ENCODE measurements around the gene MYEOV.

Gene MYEOV

DNA sequence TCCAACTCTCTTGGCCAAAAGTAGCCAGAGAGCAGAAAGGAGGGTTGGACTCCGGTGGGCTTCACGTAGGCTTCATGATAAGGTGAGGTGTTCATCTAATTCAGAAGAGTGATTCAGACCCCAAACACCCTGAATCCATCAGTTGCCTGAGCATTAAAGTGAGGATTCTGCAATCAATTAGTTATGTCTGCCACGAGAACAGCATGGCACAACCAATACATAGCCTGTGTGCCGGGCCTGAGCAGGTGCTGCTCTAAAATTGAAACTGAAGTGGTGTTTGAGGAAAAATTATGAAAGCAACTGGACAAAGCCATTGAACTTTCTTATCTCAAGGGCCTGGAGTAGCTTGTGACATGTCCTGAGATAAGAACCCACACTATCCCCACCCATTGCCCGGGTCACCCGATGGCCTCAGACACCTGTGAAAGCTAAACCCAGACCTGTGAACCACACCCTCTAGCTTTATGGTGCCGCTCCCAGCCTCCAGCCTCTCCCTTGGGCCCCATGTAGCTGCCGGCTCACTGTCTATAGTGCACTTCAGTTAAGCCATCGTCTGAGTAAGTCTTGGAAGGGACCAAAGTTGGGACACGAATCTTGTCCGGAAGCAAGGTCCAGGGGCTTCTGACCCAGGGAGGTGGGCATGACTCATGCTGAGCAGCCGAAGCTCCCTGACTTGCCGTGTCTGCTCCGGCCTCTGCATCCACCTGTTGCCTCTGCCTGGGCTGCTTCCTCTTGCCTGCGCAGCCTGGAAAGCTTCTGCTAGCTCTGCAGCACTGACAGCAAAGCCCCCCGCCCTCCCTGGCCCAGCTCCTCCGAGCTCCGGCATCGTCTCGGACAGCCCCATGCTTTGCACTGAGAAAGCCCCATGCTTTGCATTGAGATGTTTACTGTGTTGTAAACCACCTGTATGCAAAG is 5.7 kb upstream of the MYEOV start:
- Histone ChIP-seq H3K27ac (ENCODE audit: low read depth, low read length) (no peak overlapping the region), H3K9ac (ENCODE audit: low read length) (no peak overlapping the region), H3K9me2 (replicated peaks; ENCODE audit: insufficient read depth, low read length) (no peaks in the 10 kb centered on the region), H3K27me3 (ENCODE audit: low read length) (no peaks in the 10 kb centered on the region), H4K20me1 (ENCODE audit: low read depth, low read length) (no peaks in the 10 kb centered on the region), H3F3A (ENCODE audit: insufficient read depth) (no peaks in the 10 kb centered on the region), H2AFZ (ENCODE audit: low read depth, low read length, severe bottlenecking) (no peak overlapping the region), H3K4me2 (ENCODE audit: low read depth, low read length, poor library complexity, severe bottlenecking) (no peak overlapping the region), H3K36me3 (ENCODE audit: low read length) (no peaks in the 10 kb centered on the region), H3K9me3 (ENCODE audit: insufficient read depth, low read length) (no peaks in the 10 kb centered on the region), H3K79me2 (ENCODE audit: insufficient read depth, low read length) (no peaks in the 10 kb centered on the region), H3K4me3 (ENCODE audit: insufficient read depth, low read length, poor library complexity, severe bottlenecking) (no peak overlapping the region)
- TF ChIP-seq CTCF (IDR thresholded peaks at IDR 0.05; ENCODE audit: insufficient read depth, low read length, poor library complexity, severe bottlenecking) (no peak), EZH2phosphoT487 (conservative IDR thresholded peaks at IDR 0.05; ENCODE audit: low read length) (no peak)

DNA sequence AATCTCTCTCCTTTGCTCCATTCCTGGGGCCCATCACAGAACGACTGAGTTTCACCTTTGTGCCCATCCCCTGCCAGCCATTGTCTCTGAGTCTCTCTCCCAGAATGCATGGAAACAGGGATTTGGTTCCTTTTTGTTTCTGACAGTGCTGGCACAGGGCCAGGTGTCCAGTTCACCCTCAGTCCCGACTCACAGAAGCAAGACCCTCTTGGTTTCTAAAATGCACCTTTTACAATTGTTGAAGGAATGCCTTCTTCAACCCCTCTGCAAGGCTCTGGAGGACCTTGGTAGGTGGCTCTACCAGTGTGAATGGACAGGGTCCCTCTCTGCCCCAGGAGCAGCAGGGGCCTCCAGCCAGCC is 5.1 kb upstream of the MYEOV start:
- H4K20me1 ChIP-seq (ENCODE audit: low read depth, low read length), result no peaks in the 10 kb centered on the region
- no peaks in the 10 kb centered on the region for H3K79me2 ChIP-seq (ENCODE audit: insufficient read depth, low read length)
- no peak overlapping the region for H3K9ac ChIP-seq (ENCODE audit: low read length)
- no peaks in the 10 kb centered on the region for H3K27me3 ChIP-seq (ENCODE audit: low read length)
- no peaks in the 10 kb centered on the region for H3F3A ChIP-seq (ENCODE audit: insufficient read depth)
- H3K27ac ChIP-seq (ENCODE audit: low read depth, low read length), result no peak overlapping the region
- no peak overlapping the region for H3K4me2 ChIP-seq (ENCODE audit: low read depth, low read length, poor library complexity, severe bottlenecking)
- H3K9me3 ChIP-seq (ENCODE audit: insufficient read depth, low read length), result no peaks in the 10 kb centered on the region
- no peaks in the 10 kb centered on the region for H3K9me2 ChIP-seq (replicated peaks; ENCODE audit: insufficient read depth, low read length)
- H3K4me3 ChIP-seq (ENCODE audit: insufficient read depth, low read length, poor library complexity, severe bottlenecking), result no peak overlapping the region
- no peaks in the 10 kb centered on the region for H3K36me3 ChIP-seq (ENCODE audit: low read length)
- no peak for TF ChIP-seq CTCF (IDR thresholded peaks at IDR 0.05; ENCODE audit: insufficient read depth, low read length, poor library complexity, severe bottlenecking)
- H2AFZ ChIP-seq (ENCODE audit: low read depth, low read length, severe bottlenecking), result no peak overlapping the region

DNA sequence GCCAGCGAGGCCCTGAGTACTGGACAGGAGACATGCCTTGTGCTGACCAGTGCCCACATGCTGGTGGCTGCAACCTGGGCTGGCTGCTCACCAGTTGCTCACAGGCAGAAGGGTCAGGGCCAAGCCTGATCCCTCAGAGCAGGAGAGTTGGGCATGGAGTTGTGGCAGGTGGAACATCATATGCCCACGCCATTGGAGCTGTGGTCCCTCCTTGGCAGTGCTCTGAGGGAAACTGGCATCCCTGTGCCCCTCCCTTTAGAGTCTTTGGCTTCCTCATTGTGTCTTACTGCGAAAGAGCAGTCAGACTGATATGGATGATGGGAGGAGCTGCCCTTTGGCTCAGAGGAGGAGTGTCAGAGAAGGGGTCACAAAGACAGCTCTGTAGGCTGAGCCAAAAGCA is 3.1 kb upstream of the MYEOV start:
- no peak overlapping the region for H3K9ac ChIP-seq (ENCODE audit: low read length)
- H3F3A ChIP-seq (ENCODE audit: insufficient read depth), result no peaks in the 10 kb centered on the region
- no peaks in the 10 kb centered on the region for H3K36me3 ChIP-seq (ENCODE audit: low read length)
- no peak overlapping the region for H2AFZ ChIP-seq (ENCODE audit: low read depth, low read length, severe bottlenecking)
- H3K79me2 ChIP-seq (ENCODE audit: insufficient read depth, low read length), result no peaks in the 10 kb centered on the region
- no peaks in the 10 kb centered on the region for H3K9me2 ChIP-seq (replicated peaks; ENCODE audit: insufficient read depth, low read length)
- no peak overlapping the region for H3K4me2 ChIP-seq (ENCODE audit: low read depth, low read length, poor library complexity, severe bottlenecking)
- no peaks in the 10 kb centered on the region for H3K27me3 ChIP-seq (ENCODE audit: low read length)
- H3K27ac ChIP-seq (ENCODE audit: low read depth, low read length), result no peak overlapping the region
- no peak overlapping the region for H3K4me3 ChIP-seq (ENCODE audit: insufficient read depth, low read length, poor library complexity, severe bottlenecking)
- TF ChIP-seq EZH2phosphoT487 (conservative IDR thresholded peaks at IDR 0.05; ENCODE audit: low read length) (no peak), CTCF (IDR thresholded peaks at IDR 0.05; ENCODE audit: insufficient read depth, low read length, poor library complexity, severe bottlenecking) (no peak)
- no peaks in the 10 kb centered on the region for H3K9me3 ChIP-seq (ENCODE audit: insufficient read depth, low read length)
- H4K20me1 ChIP-seq (ENCODE audit: low read depth, low read length), result no peaks in the 10 kb centered on the region
